Measurements from ENCODE around the gene CPXM2. TPM values are rescaled to one million over a fixed set of nuclear protein-coding genes. Genes with fewer than 3 reads are reported as not detected.
"Not testable (repeated sequence)": the region's sequence is repeated elsewhere in the genome, so short reads cannot be mapped to it uniquely, and the experiment has no call there.

Gene CPXM2
- polyA plus RNA-seq, 10 donors: 0.48 to 28.5 (median 1.0) TPM

- DNase-seq: peak in 2 of 3 donors; percentile 3 to 37
Measured at GRCh38 chr10:123746061-123746460, 145.5 kb downstream of the CPXM2 start.

GRCh38 chr10:123744224-123744536 lies 147.4 kb downstream of the CPXM2 start:
- DNase-seq: no peak

- DNase-seq: peak in 2 of 3 donors; percentile 9 to 13
Measured at GRCh38 chr10:123743441-123744223, 148.0 kb downstream of the CPXM2 start.

GRCh38 chr10:123742751-123743440 lies 148.7 kb downstream of the CPXM2 start:
- DNase-seq: no peak

- no peak for DNase-seq
Measured at GRCh38 chr10:123741711-123742110, 149.9 kb downstream of the CPXM2 start.

- DNase-seq: no peak
Measured at GRCh38 chr10:123741146-123741545, 150.5 kb downstream of the CPXM2 start.

- DNase-seq: not testable (repeated sequence)
Measured at GRCh38 chr10:123736917-123737316, 154.7 kb downstream of the CPXM2 start.

- no peak for DNase-seq
Measured at GRCh38 chr10:123729523-123729922, 162.1 kb downstream of the CPXM2 start.

GRCh38 chr10:123726836-123727235 lies 164.8 kb downstream of the CPXM2 start:
- DNase-seq: peak in 2 of 3 donors; percentile 13 to 55

- DNase-seq: no peak
Measured at GRCh38 chr10:123726381-123726780, 165.2 kb downstream of the CPXM2 start.

- DNase-seq: no peak
Measured at GRCh38 chr10:123724747-123725146, 166.9 kb downstream of the CPXM2 start.

GRCh38 chr10:123722351-123722750 lies 169.3 kb downstream of the CPXM2 start:
- no peak for DNase-seq

- no peak for DNase-seq
Measured at GRCh38 chr10:123721441-123722049, 170.1 kb downstream of the CPXM2 start.

- DNase-seq: no peak
Measured at GRCh38 chr10:123720536-123720935, 171.1 kb downstream of the CPXM2 start.

GRCh38 chr10:123718544-123719060 lies 173.0 kb downstream of the CPXM2 start:
- no peak for DNase-seq

GRCh38 chr10:123717336-123717735 lies 174.3 kb downstream of the CPXM2 start:
- DNase-seq: no peak

- DNase-seq: no peak
Measured at GRCh38 chr10:123715546-123715945, 176.1 kb downstream of the CPXM2 start.

- no peak for DNase-seq
Measured at GRCh38 chr10:123706236-123706635, 185.4 kb downstream of the CPXM2 start.

GRCh38 chr10:123704812-123705211 lies 186.8 kb downstream of the CPXM2 start:
- DNase-seq: no peak

- DNase-seq: no peak
Measured at GRCh38 chr10:123704076-123704475, 187.5 kb downstream of the CPXM2 start.

- no peak for DNase-seq
Measured at GRCh38 chr10:123703195-123703790, 188.3 kb downstream of the CPXM2 start.
